ENCODE data around the gene HK3. TPM values are rescaled to one million over a fixed set of nuclear protein-coding genes. Genes with fewer than 3 reads are reported as not detected.

Gene HK3
- total RNA-seq, 1 donor from 2014 or later, result 61.2 TPM

- no peaks in the 10 kb centered on the region for H3K36me3 ChIP-seq
- no peaks in the 10 kb centered on the region for H3K9me3 ChIP-seq
- no peaks in the 10 kb centered on the region for H3K4me1 ChIP-seq
- ATAC-seq, result no peak
- intact Hi-C loops (cut with DNase I), result no loop called here
- no peak overlapping the region for H3K27ac ChIP-seq
- peaks cover 7% of the 10 kb centered on the region for H3K27me3 ChIP-seq (ENCODE audit: low read depth)
- peak; percentile 32 for DNase-seq
- no peak overlapping the region for H3K4me3 ChIP-seq
- TF ChIP-seq CTCF (IDR thresholded peaks at IDR 0.05), result no peak
These were observed 15.2 kb downstream of the HK3 start for GRCh38 chr5:176883700-176884570.

GRCh38 chr5:176882567-176882903 lies 16.6 kb downstream of the HK3 start:
- DNase-seq (no peak), ATAC-seq (no peak)
- H3K4me3 ChIP-seq, result no peak overlapping the region
- H3K27me3 ChIP-seq (ENCODE audit: low read depth), result peaks cover 15% of the 10 kb centered on the region
- intact Hi-C loops (cut with DNase I), result no loop called here
- no peaks in the 10 kb centered on the region for H3K36me3 ChIP-seq
- no peaks in the 10 kb centered on the region for H3K9me3 ChIP-seq
- TF ChIP-seq CTCF (IDR thresholded peaks at IDR 0.05), result no peak
- no peak overlapping the region for H3K27ac ChIP-seq
- no peaks in the 10 kb centered on the region for H3K4me1 ChIP-seq

DNA sequence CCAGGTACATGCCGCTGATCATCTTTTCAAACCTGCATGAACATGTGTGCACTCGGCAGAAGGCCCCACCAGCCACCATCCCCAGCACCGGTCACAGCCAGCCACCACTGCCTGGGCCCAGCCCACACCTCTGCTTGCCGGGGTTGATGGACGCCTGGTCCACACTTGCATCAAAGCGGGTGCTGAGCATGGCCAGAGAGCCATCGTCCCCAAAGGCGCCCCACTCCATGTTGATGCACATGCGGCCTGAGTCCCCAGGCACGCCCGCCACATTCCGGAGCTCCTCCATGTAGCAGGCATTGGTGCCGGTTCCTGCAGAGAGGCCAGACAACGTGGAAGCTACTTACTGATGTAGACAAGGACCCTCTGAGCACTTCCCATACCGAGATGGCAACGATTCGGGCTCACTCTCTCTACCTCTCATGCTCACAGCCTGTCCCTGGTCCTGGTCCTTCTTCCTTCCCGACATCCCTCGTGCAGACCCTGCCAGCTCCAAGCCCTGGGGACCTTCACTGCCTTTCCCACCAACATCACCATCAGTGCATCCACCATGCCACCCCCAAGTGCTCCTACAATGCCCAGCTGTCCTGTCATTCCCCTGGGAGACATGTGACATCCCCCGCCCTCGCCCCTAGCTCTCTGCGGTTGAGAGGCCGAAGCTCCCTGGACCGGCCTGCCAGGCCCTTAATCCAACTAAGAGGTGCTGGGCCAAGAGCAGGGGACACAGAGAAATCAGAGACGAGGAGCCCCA lies 17.2 kb downstream of the HK3 start:
- TF ChIP-seq CTCF (IDR thresholded peaks at IDR 0.05), result no peak
- intact Hi-C loops (cut with DNase I), result no loop called here
- Histone ChIP-seq H3K4me1 (no peaks in the 10 kb centered on the region), H3K27me3 (ENCODE audit: low read depth) (peaks cover 21% of the 10 kb centered on the region), H3K36me3 (no peaks in the 10 kb centered on the region), H3K4me3 (no peak overlapping the region), H3K9me3 (no peaks in the 10 kb centered on the region), H3K27ac (no peak overlapping the region)
- ATAC-seq (no peak), DNase-seq (peak; percentile 34)

DNA sequence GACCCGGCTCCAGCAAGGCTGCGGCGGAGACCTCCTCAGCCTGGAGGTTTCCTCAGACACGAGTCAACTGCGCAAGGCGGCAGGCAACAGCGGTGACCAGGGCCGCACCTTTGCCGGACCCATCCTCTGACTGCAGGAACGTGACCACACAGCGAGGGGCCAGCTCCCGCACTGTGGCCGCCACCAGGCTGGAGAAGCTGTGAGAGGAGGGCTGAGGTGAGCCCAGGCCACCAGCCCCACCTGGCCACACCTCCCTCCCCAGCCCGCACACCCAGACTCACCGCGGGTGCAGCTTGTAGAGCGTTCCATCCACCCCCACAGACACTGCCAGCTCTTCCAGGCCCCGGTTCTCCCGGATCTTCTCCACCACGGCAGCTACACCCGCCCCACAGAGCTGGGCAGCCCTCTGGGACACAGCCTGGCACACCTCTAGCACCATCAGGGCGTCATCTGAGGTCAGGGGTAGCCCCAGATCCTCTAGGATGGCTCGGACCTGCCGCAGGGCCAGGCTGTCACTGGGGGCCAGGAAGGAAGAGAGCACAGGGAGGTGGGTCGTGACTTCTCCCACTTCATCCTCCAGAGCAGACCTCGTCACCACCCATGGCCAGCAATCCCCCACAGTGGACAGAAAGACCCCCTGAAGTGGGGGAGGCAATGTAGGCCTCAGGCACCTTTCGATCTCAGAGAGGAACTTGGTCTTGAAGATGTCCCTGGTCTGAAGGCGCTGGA lies 18.0 kb downstream of the HK3 start:
- H3K9me3 ChIP-seq, result no peaks in the 10 kb centered on the region
- peaks cover 29% of the 10 kb centered on the region for H3K27me3 ChIP-seq (ENCODE audit: low read depth)
- H3K4me1 ChIP-seq, result no peaks in the 10 kb centered on the region
- no peak overlapping the region for H3K27ac ChIP-seq
- ATAC-seq (no peak), DNase-seq (peak; percentile 14)
- H3K4me3 ChIP-seq, result no peak overlapping the region
- no peak for TF ChIP-seq CTCF (IDR thresholded peaks at IDR 0.05)
- intact Hi-C loops (cut with DNase I), result no loop called here
- no peaks in the 10 kb centered on the region for H3K36me3 ChIP-seq

DNA sequence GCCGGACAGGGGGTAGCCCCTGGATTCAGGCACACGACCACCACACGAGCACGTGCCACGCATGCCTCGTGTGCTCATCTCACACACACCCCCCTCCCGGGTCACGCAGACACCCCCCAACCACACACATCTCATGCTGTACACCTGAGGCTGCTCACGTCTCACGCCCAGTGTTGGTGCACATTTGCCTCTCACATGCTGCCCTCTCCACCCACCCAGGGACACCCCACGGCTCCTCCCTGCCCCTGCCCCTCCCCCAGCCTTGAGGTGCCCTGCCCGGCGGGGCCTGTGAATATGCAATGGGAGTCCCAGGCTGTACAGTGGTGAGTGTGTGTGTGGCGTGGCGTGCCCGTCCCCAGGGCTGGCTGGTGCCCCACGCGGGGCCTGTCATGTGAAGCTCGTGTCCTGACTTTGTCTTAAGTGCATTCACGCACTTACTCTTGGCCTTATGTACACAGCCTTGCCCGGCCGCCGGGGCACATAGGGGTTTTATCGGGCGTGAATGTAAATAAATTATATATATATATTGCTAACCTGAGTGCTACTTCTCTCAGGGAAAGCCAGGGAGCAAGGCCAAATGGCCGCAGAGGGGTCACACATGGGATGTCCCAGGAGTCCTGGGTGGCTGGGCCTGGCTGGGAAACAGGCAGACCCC lies 18.7 kb downstream of the HK3 start:
- DNase-seq (no peak), ATAC-seq (no peak)
- Histone ChIP-seq H3K27ac (no peak overlapping the region), H3K9me3 (no peaks in the 10 kb centered on the region), H3K4me1 (no peaks in the 10 kb centered on the region), H3K27me3 (ENCODE audit: low read depth) (peaks cover 36% of the 10 kb centered on the region), H3K4me3 (no peak overlapping the region), H3K36me3 (no peaks in the 10 kb centered on the region)
- no peak for TF ChIP-seq CTCF (IDR thresholded peaks at IDR 0.05)
- intact Hi-C loops (cut with DNase I), result no loop called here
